ENCODE measurements around the gene SLC22A12. TPM values are rescaled to one million over a fixed set of nuclear protein-coding genes. Genes with fewer than 3 reads are reported as not detected.

SLC22A12 gene
- polyA plus RNA-seq, 2 of the 4 experiments (the other 2 are of a cell fraction), result not detected

DNA sequence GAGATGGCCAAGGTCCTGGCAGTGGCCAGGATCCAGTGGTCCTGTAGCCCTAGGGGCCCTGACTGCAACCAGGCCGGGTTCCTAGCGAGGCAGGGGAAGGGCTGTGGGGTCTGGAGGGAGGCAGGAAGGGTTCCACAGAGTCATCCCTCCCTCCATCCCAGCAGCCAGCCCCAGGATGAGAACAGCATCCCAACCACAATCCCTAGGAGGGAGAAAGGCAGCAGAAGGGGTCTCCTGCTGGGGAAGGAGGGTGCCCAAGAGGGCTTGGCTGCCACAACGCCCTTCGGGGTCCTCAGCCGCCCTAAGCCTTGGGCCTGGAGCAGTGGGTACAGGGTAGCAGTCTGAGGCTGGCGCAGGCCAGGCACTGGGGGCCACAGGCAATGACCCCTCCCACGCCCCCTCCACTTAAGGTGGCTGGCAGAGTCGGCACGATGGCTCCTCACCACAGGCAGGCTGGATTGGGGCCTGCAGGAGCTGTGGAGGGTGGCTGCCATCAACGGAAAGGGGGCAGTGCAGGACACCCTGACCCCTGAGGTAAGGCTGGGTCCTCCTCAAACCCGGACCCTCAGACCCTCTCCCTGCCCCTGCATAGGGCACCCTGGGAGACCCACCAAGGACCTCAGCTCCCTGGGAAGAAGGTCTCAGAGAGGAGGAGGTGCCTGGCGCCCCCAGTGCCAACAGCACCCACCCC, 7.2 kb downstream of the SLC22A12 start:
- CTCF ChIA-PET, result interaction anchor here (0.8 to 1.9 kb wide), 3 partner anchors 55 to 149 kb away, joined by 3 to 7 read pairs (median 3); no protein-coding TSS in a partner anchor
- no peak overlapping the region for H3K4me2 ChIP-seq

GRCh38 chr11:64598797-64599697, 8.0 kb downstream of the SLC22A12 start:
- CTCF ChIA-PET, result interaction anchor here (0.6 kb wide), 1 partner anchor 21 kb away, joined by 3 read pairs; no protein-coding TSS in a partner anchor
- no peak overlapping the region for H3K27ac ChIP-seq
- no peak for ATAC-seq
- H3K4me1 ChIP-seq, result no peaks in the 10 kb centered on the region
- H3K9me3 ChIP-seq, result no peaks in the 10 kb centered on the region
- H3K4me3 ChIP-seq, result no peak overlapping the region
- FAIRE-seq, result no peak
- no peak for DNase-seq (ENCODE audit: low read depth in 1 of 2, low spot score in 1 of 2)
- no peak overlapping the region for H3K4me2 ChIP-seq
- POLR2A ChIA-PET, result no interaction called here
- no peak for TF ChIP-seq NPAS2 (CRISPR knock-in tag; IDR thresholded peaks at IDR 0.05; ENCODE audit: borderline replicate concordance)
- TF ChIP-seq NFE2L2 (conservative IDR thresholded peaks at IDR 0.05; ENCODE audit: low read length), result no peak
- no peak for TF ChIP-seq ZNF302 (CRISPR knock-in tag; IDR thresholded peaks at IDR 0.05)
- WGBS (ENCODE audit: missing lambda C conversion rate), result 57% methylated on average over 19 of the region's 23 CpGs

More for the DNA sequence above, 7.2 kb downstream of the SLC22A12 start:
- no peak for ATAC-seq
- Histone ChIP-seq H3K4me3 (no peak overlapping the region), H3K9me3 (no peaks in the 10 kb centered on the region), H3K27ac (no peak overlapping the region), H3K4me1 (no peaks in the 10 kb centered on the region)
- DNase-seq (ENCODE audit: low read depth in 1 of 2, low spot score in 1 of 2), result no peak
- FAIRE-seq, result no peak
- POLR2A ChIA-PET, result no interaction called here
- TF ChIP-seq ZSCAN20 (CRISPR knock-in tag; IDR thresholded peaks at IDR 0.05) (no peak), CHD4 (IDR thresholded peaks at IDR 0.05; ENCODE audit: borderline replicate concordance) (no peak), ELK1 (IDR thresholded peaks at IDR 0.05; ENCODE audit: low read depth, low read length) (no peak), EHF (CRISPR knock-in tag; IDR thresholded peaks at IDR 0.05) (no peak), NFE2L2 (conservative IDR thresholded peaks at IDR 0.05; ENCODE audit: low read length) (no peak), FOXS1 (CRISPR knock-in tag; IDR thresholded peaks at IDR 0.05) (no peak), POLR2AphosphoS2 (conservative IDR thresholded peaks at IDR 0.05; ENCODE audit: low read length) (no peak), MAX (IDR thresholded peaks at IDR 0.05) (no peak), CBX2 (IDR thresholded peaks at IDR 0.05; ENCODE audit: borderline replicate concordance, low read depth) (no peak), EHMT2 (IDR thresholded peaks at IDR 0.05; ENCODE audit: low read depth) (no peak), BCL3 (IDR thresholded peaks at IDR 0.05) (no peak), NR3C1 (IDR thresholded peaks at IDR 0.05) (no peak)
- TF ChIP-seq, protein P1, sequence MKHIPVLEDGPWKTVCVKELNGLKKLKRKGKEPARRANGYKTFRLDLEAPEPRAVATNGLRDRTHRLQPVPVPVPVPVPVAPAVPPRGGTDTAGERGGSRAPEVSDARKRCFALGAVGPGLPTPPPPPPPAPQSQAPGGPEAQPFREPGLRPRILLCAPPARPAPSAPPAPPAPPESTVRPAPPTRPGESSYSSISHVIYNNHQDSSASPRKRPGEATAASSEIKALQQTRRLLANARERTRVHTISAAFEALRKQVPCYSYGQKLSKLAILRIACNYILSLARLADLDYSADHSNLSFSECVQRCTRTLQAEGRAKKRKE (CRISPR knock-in tag; IDR thresholded peaks at IDR 0.05; ENCODE audit: low read depth), result no peak
- TF ChIP-seq, protein P2, sequence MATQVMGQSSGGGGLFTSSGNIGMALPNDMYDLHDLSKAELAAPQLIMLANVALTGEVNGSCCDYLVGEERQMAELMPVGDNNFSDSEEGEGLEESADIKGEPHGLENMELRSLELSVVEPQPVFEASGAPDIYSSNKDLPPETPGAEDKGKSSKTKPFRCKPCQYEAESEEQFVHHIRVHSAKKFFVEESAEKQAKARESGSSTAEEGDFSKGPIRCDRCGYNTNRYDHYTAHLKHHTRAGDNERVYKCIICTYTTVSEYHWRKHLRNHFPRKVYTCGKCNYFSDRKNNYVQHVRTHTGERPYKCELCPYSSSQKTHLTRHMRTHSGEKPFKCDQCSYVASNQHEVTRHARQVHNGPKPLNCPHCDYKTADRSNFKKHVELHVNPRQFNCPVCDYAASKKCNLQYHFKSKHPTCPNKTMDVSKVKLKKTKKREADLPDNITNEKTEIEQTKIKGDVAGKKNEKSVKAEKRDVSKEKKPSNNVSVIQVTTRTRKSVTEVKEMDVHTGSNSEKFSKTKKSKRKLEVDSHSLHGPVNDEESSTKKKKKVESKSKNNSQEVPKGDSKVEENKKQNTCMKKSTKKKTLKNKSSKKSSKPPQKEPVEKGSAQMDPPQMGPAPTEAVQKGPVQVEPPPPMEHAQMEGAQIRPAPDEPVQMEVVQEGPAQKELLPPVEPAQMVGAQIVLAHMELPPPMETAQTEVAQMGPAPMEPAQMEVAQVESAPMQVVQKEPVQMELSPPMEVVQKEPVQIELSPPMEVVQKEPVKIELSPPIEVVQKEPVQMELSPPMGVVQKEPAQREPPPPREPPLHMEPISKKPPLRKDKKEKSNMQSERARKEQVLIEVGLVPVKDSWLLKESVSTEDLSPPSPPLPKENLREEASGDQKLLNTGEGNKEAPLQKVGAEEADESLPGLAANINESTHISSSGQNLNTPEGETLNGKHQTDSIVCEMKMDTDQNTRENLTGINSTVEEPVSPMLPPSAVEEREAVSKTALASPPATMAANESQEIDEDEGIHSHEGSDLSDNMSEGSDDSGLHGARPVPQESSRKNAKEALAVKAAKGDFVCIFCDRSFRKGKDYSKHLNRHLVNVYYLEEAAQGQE (IDR thresholded peaks at IDR 0.05), result no peak
- WGBS (ENCODE audit: missing lambda C conversion rate), result 45% methylated on average over 4 of the region's 12 CpGs
